Fibroblast of skin of right quadriceps (primary cell): ENCODE results near the gene NOS3.

Experiments
- DNase-seq: peaks from one replicate; pipeline ENCODE4 v3.0.0-alpha.2; 2013

NOS3 gene

GRCh38 chr7:150965273-150965830 is 25.5 kb upstream of the NOS3 start:
- DNase-seq, result no peak

GRCh38 chr7:150966002-150966401 is 24.8 kb upstream of the NOS3 start:
- DNase-seq, result no peak

GRCh38 chr7:150967349-150967748 is 23.5 kb upstream of the NOS3 start:
- no peak for DNase-seq

- no peak for DNase-seq
These were observed 22.6 kb upstream of the NOS3 start for GRCh38 chr7:150968056-150968733.

GRCh38 chr7:150968734-150969372 is 22.0 kb upstream of the NOS3 start:
- no peak for DNase-seq

- no peak for DNase-seq
These were observed 21.3 kb upstream of the NOS3 start for GRCh38 chr7:150969475-150969874.

- no peak for DNase-seq
These were observed 20.4 kb upstream of the NOS3 start for GRCh38 chr7:150970424-150970823.

GRCh38 chr7:150971242-150972022 is 19.4 kb upstream of the NOS3 start:
- DNase-seq, result no peak

GRCh38 chr7:150972023-150972468 is 18.8 kb upstream of the NOS3 start:
- DNase-seq, result no peak

GRCh38 chr7:150972741-150973140 is 18.1 kb upstream of the NOS3 start:
- no peak for DNase-seq

GRCh38 chr7:150973571-150974451 is 17.0 kb upstream of the NOS3 start:
- no peak for DNase-seq

- no peak for DNase-seq
These were observed 16.1 kb upstream of the NOS3 start for GRCh38 chr7:150974468-150975391.

GRCh38 chr7:150975536-150976319 is 15.1 kb upstream of the NOS3 start:
- no peak for DNase-seq

- no peak for DNase-seq
These were observed 14.1 kb upstream of the NOS3 start for GRCh38 chr7:150976529-150977381.

GRCh38 chr7:150977382-150978125 is 13.3 kb upstream of the NOS3 start:
- no peak for DNase-seq

GRCh38 chr7:150978126-150978789 is 12.6 kb upstream of the NOS3 start, which contains the start of gene KCNH2:
Gene KCNH2, minus strand, starts transcription at chr7:150978321. Its CDS starts 408 bp downstream, at chr7:150977913.
- DNase-seq, result no peak

GRCh38 chr7:150979713-150980390 is 11.0 kb upstream of the NOS3 start:
- DNase-seq, result no peak
